GM23338 (cell line): Measurements from ENCODE around the gene FHL1. TPM values are rescaled to one million over a fixed set of nuclear protein-coding genes. Genes with fewer than 3 reads are reported as not detected.

Source experiments
- ATAC-seq: fragments of 200-7000 bp; cut with Tn5 transposase; 3 replicates; pipeline ENCODE4 v1.9.1; 2020
- DNase-seq: peaks from one replicate; pipeline ENCODE4 v3.0.0-alpha.2; 2015; ENCODE audit warnings: low spot score
- H2AFZ ChIP-seq: fragments of 200-600 bp; sonication (generic); 2 replicates; pipeline ENCODE4 v1.8.0; 2016; ENCODE audit warnings: antibody characterized with exemption, mild to moderate bottlenecking, moderate library complexity
- H3F3A ChIP-seq: fragments of 200-600 bp; sonication (generic); replicated peaks from 2 replicates; pipeline ENCODE4 v1.8.0; 2017; ENCODE audit warnings: antibody characterized with exemption, mixed run types, low read depth
- H3K27ac ChIP-seq: fragments of 200-600 bp; sonication (generic); 2 replicates; pipeline ENCODE4 v1.6.1; 2016; ENCODE audit warnings: low read depth
- H3K27me3 ChIP-seq: fragments of 200-600 bp; sonication (generic); 2 replicates; pipeline ENCODE4 v1.8.0; 2016; ENCODE audit warnings: mild to moderate bottlenecking, mixed run types, moderate library complexity; ENCODE audit not compliant: insufficient read depth
- H3K36me3 ChIP-seq: fragments of 200-600 bp; sonication (generic); 2 replicates; pipeline ENCODE4 v1.8.0; 2016; ENCODE audit warnings: mild to moderate bottlenecking; ENCODE audit not compliant: insufficient read depth
- H3K4me1 ChIP-seq: fragments of 200-600 bp; sonication (generic); 2 replicates; pipeline ENCODE4 v1.8.0; 2016; ENCODE audit warnings: mild to moderate bottlenecking, moderate library complexity; ENCODE audit not compliant: insufficient read depth
- H3K4me2 ChIP-seq: fragments of 200-600 bp; sonication (generic); 2 replicates; pipeline ENCODE4 v1.7.1; 2017; ENCODE audit warnings: mixed run types
- H3K4me3 ChIP-seq: fragments of 200-600 bp; sonication (generic); 2 replicates; pipeline ENCODE4 v1.6.1; 2016; ENCODE audit warnings: mixed run types
- H3K79me2 ChIP-seq: fragments of 200-600 bp; sonication (generic); replicated peaks from 2 replicates; pipeline ENCODE4 v1.8.0; 2017; ENCODE audit warnings: mild to moderate bottlenecking; ENCODE audit not compliant: insufficient read depth
- H3K9me2 ChIP-seq: fragments of 200-600 bp; sonication (generic); 2 replicates; pipeline ENCODE4 v1.8.0; 2017; ENCODE audit not compliant: insufficient read depth
- H4K20me1 ChIP-seq: fragments of 200-600 bp; sonication (generic); replicated peaks from 2 replicates; pipeline ENCODE4 v1.8.0; 2017; ENCODE audit warnings: mild to moderate bottlenecking; ENCODE audit not compliant: insufficient read depth
- H3K27ac Mint-ChIP-seq: 2 replicates; pipeline ENCODE4 v1.8.0; 2020; ENCODE audit warnings: inconsistent platforms, mild to moderate bottlenecking, moderate library complexity, mixed read lengths
- H3K27me3 Mint-ChIP-seq: 3 replicates; pipeline ENCODE4 v1.8.0; 2022; ENCODE audit warnings: low read depth, mild to moderate bottlenecking, moderate library complexity, mixed read lengths, inconsistent platforms; ENCODE audit not compliant: insufficient read depth, poor library complexity
- H3K36me3 Mint-ChIP-seq: 3 replicates; pipeline ENCODE4 v1.8.0; 2021; ENCODE audit warnings: low read depth, mild to moderate bottlenecking, inconsistent platforms, moderate library complexity, mixed read lengths
- H3K4me1 Mint-ChIP-seq: 3 replicates; pipeline ENCODE4 v1.8.0; 2020; ENCODE audit warnings: mild to moderate bottlenecking, inconsistent platforms, mixed read lengths
- H3K4me3 Mint-ChIP-seq: 3 replicates; pipeline ENCODE4 v1.8.0; 2021; ENCODE audit warnings: moderate library complexity, mild to moderate bottlenecking, inconsistent platforms, mixed read lengths
- H3K9me3 Mint-ChIP-seq: 3 replicates; pipeline ENCODE4 v1.8.0; 2020; ENCODE audit warnings: moderate library complexity, mild to moderate bottlenecking, inconsistent platforms, mixed read lengths
- CREB1 ChIP-seq: fragments of 250-450 bp; sonication (Bioruptor Pico); IDR thresholded peaks from 2 replicates; pipeline ENCODE4 v1.5.0; 2020; ENCODE audit warnings: low read depth, mild to moderate bottlenecking, moderate library complexity
- EZH2 ChIP-seq: fragments of 200-600 bp; sonication (generic); IDR thresholded peaks from one replicate; pipeline ENCODE4 v1.8.0; 2017; ENCODE audit warnings: antibody characterized with exemption, mild to moderate bottlenecking, low read depth; ENCODE audit not compliant: unreplicated experiment
- EZH2phosphoT487 ChIP-seq: fragments of 200-600 bp; sonication (generic); IDR thresholded peaks from one replicate; pipeline ENCODE4 v1.8.1; 2018; ENCODE audit warnings: antibody characterized with exemption; ENCODE audit not compliant: unreplicated experiment
- JUNB ChIP-seq: IDR thresholded peaks from one replicate; pipeline ENCODE4 v1.6.1; 2016; ENCODE audit warnings: antibody characterized with exemption; ENCODE audit not compliant: unreplicated experiment
- NANOG ChIP-seq: IDR thresholded peaks from 2 replicates; pipeline ENCODE4 v1.6.1; 2016; ENCODE audit warnings: antibody characterized with exemption, borderline replicate concordance
- POLR2AphosphoS5 ChIP-seq: IDR thresholded peaks from 2 replicates; pipeline ENCODE4 v1.6.1; 2016; ENCODE audit warnings: antibody characterized with exemption, low read depth
- ZNF114 ChIP-seq: fragments of 250-450 bp; sonication (Bioruptor Pico); IDR thresholded peaks from 2 replicates; pipeline ENCODE4 v1.5.0; 2020; ENCODE audit warnings: mild to moderate bottlenecking, moderate library complexity
- ZNF331 ChIP-seq: fragments of 250-450 bp; sonication (Bioruptor Pico); IDR thresholded peaks from 2 replicates; pipeline ENCODE4 v1.5.0; 2020; ENCODE audit warnings: low read depth, mild to moderate bottlenecking, moderate library complexity
- polyA plus RNA-seq: library from polyadenylated mRNA; unstranded; fragments of >200 nt; fragmentation: Nextera tagmentation; extraction: Ambion mirVana; gene quantifications from 2 replicates; pipeline ENCODE4 v1.2.1, GENCODE V29; 2016
- total RNA-seq: library from RNA; depleted of rRNA; stranded (reverse); fragments of >200 nt; shearing (Covaris generic); gene quantifications from 2 replicates; pipeline ENCODE4 v1.2.3, GENCODE V29; 2014
- TF ChIP-seq, protein P1 (sequence below): IDR thresholded peaks from one replicate; pipeline ENCODE4 v1.6.1; 2018; ENCODE audit warnings: antibody characterized with exemption; ENCODE audit not compliant: unreplicated experiment
- TF ChIP-seq, protein P2 (sequence below): fragments of 250-450 bp; sonication (Bioruptor Pico); IDR thresholded peaks from 2 replicates; pipeline ENCODE4 v1.5.0; 2020; ENCODE audit warnings: mild to moderate bottlenecking, moderate library complexity
- TF ChIP-seq, protein P3 (sequence below), 2 experiments: fragments of 200-600 bp in 1 of 2; sonication (generic) in 1 of 2; conservative IDR thresholded peaks; 2 replicates each; pipeline versions ENCODE4 v1.5.1 to v1.6.1; 2016 to 2017; ENCODE audit warnings: antibody characterized with exemption in 2 of 2, low read depth in 2 of 2, mild to moderate bottlenecking in 2 of 2, moderate library complexity in 1 of 2

Gene FHL1
- total and polyA plus RNA-seq, 2 experiments from 2014 or later = 47.9 to 60.4 TPM

DNA sequence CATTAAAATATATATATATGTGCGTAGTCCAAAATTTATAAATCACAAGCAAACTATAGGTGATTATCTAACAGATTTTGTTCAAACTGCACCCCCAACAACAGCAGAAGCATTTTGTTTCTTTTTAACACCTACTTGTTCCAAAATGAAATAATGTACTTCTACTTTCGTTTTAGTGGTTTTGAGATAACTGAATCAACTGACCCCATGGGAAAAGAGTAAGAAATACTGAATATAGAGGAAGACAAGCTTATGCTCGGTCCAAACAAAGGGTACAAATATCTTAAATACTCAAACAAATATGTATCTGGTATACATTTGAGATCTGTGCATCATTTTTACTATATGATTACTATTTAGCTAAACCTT, 81.5 kb downstream of the FHL1 start (continued):
- TF ChIP-seq, protein P1, sequence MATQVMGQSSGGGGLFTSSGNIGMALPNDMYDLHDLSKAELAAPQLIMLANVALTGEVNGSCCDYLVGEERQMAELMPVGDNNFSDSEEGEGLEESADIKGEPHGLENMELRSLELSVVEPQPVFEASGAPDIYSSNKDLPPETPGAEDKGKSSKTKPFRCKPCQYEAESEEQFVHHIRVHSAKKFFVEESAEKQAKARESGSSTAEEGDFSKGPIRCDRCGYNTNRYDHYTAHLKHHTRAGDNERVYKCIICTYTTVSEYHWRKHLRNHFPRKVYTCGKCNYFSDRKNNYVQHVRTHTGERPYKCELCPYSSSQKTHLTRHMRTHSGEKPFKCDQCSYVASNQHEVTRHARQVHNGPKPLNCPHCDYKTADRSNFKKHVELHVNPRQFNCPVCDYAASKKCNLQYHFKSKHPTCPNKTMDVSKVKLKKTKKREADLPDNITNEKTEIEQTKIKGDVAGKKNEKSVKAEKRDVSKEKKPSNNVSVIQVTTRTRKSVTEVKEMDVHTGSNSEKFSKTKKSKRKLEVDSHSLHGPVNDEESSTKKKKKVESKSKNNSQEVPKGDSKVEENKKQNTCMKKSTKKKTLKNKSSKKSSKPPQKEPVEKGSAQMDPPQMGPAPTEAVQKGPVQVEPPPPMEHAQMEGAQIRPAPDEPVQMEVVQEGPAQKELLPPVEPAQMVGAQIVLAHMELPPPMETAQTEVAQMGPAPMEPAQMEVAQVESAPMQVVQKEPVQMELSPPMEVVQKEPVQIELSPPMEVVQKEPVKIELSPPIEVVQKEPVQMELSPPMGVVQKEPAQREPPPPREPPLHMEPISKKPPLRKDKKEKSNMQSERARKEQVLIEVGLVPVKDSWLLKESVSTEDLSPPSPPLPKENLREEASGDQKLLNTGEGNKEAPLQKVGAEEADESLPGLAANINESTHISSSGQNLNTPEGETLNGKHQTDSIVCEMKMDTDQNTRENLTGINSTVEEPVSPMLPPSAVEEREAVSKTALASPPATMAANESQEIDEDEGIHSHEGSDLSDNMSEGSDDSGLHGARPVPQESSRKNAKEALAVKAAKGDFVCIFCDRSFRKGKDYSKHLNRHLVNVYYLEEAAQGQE = no peak
- no peak for TF ChIP-seq POLR2AphosphoS5
- no peak for TF ChIP-seq JUNB
- TF ChIP-seq, protein P2, sequence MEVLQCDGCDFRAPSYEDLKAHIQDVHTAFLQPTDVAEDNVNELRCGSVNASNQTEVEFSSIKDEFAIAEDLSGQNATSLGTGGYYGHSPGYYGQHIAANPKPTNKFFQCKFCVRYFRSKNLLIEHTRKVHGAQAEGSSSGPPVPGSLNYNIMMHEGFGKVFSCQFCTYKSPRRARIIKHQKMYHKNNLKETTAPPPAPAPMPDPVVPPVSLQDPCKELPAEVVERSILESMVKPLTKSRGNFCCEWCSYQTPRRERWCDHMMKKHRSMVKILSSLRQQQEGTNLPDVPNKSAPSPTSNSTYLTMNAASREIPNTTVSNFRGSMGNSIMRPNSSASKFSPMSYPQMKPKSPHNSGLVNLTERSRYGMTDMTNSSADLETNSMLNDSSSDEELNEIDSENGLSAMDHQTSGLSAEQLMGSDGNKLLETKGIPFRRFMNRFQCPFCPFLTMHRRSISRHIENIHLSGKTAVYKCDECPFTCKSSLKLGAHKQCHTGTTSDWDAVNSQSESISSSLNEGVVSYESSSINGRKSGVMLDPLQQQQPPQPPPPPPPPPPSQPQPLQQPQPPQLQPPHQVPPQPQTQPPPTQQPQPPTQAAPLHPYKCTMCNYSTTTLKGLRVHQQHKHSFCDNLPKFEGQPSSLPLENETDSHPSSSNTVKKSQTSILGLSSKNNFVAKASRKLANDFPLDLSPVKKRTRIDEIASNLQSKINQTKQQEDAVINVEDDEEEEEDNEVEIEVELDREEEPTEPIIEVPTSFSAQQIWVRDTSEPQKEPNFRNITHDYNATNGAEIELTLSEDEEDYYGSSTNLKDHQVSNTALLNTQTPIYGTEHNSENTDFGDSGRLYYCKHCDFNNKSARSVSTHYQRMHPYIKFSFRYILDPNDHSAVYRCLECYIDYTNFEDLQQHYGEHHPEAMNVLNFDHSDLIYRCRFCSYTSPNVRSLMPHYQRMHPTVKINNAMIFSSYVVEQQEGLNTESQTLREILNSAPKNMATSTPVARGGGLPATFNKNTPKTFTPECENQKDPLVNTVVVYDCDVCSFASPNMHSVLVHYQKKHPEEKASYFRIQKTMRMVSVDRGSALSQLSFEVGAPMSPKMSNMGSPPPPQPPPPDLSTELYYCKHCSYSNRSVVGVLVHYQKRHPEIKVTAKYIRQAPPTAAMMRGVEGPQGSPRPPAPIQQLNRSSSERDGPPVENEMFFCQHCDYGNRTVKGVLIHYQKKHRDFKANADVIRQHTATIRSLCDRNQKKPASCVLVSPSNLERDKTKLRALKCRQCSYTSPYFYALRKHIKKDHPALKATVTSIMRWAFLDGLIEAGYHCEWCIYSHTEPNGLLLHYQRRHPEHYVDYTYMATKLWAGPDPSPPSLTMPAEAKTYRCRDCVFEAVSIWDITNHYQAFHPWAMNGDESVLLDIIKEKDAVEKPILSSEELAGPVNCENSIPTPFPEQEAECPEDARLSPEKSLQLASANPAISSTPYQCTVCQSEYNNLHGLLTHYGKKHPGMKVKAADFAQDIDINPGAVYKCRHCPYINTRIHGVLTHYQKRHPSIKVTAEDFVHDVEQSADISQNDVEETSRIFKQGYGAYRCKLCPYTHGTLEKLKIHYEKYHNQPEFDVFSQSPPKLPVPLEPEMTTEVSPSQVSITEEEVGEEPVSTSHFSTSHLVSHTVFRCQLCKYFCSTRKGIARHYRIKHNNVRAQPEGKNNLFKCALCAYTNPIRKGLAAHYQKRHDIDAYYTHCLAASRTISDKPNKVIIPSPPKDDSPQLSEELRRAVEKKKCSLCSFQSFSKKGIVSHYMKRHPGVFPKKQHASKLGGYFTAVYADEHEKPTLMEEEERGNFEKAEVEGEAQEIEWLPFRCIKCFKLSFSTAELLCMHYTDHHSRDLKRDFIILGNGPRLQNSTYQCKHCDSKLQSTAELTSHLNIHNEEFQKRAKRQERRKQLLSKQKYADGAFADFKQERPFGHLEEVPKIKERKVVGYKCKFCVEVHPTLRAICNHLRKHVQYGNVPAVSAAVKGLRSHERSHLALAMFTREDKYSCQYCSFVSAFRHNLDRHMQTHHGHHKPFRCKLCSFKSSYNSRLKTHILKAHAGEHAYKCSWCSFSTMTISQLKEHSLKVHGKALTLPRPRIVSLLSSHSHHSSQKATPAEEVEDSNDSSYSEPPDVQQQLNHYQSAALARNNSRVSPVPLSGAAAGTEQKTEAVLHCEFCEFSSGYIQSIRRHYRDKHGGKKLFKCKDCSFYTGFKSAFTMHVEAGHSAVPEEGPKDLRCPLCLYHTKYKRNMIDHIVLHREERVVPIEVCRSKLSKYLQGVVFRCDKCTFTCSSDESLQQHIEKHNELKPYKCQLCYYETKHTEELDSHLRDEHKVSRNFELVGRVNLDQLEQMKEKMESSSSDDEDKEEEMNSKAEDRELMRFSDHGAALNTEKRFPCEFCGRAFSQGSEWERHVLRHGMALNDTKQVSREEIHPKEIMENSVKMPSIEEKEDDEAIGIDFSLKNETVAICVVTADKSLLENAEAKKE (CRISPR knock-in tag) = no peak

DNA sequence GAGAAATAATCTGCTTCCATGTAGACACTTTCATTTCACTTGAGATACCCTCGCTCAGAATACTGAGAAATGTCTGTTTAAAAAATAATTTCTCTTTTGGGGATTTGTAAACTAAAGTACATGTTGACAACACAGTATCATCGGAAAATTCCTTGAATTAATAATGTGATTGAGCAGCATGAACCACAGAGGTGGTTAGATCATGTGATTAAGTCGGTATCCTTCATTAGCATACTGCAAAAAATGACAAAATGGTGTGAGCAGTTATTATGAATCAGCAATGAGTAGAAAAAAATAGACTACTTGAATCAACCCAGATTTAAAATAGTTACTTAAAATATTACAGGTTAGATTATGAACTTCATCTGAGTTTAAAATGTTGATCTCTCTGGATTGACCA, 89.7 kb downstream of the FHL1 start:
- H3K27ac ChIP-seq = no peak overlapping the region
- H3K27me3 Mint-ChIP-seq = no peaks in the 10 kb centered on the region
- H3K27me3 ChIP-seq = no peaks in the 10 kb centered on the region
- no peak overlapping the region for H3K4me3 ChIP-seq
- H3K9me3 Mint-ChIP-seq = no peaks in the 10 kb centered on the region
- H3K4me1 ChIP-seq = no peaks in the 10 kb centered on the region
- H4K20me1 ChIP-seq = no peaks in the 10 kb centered on the region
- no peaks in the 10 kb centered on the region for H3F3A ChIP-seq
- H3K27ac Mint-ChIP-seq = no peak overlapping the region
- no peaks in the 10 kb centered on the region for H3K79me2 ChIP-seq
- H3K4me3 Mint-ChIP-seq = no peak overlapping the region
- H3K9me2 ChIP-seq = no peaks in the 10 kb centered on the region
- no peaks in the 10 kb centered on the region for H3K4me1 Mint-ChIP-seq
- no peak overlapping the region for H3K4me2 ChIP-seq
- ATAC-seq = no peak
- DNase-seq = no peak
- H2AFZ ChIP-seq = no peak overlapping the region
- peaks cover 28% of the 10 kb centered on the region; the same call in 2 of the 3 replicates for H3K36me3 Mint-ChIP-seq
- peaks cover 12% of the 10 kb centered on the region for H3K36me3 ChIP-seq
- TF ChIP-seq, protein P3, sequence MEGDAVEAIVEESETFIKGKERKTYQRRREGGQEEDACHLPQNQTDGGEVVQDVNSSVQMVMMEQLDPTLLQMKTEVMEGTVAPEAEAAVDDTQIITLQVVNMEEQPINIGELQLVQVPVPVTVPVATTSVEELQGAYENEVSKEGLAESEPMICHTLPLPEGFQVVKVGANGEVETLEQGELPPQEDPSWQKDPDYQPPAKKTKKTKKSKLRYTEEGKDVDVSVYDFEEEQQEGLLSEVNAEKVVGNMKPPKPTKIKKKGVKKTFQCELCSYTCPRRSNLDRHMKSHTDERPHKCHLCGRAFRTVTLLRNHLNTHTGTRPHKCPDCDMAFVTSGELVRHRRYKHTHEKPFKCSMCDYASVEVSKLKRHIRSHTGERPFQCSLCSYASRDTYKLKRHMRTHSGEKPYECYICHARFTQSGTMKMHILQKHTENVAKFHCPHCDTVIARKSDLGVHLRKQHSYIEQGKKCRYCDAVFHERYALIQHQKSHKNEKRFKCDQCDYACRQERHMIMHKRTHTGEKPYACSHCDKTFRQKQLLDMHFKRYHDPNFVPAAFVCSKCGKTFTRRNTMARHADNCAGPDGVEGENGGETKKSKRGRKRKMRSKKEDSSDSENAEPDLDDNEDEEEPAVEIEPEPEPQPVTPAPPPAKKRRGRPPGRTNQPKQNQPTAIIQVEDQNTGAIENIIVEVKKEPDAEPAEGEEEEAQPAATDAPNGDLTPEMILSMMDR (conservative IDR thresholded peaks at IDR 0.05; ENCODE audit: low read depth in 2 of 2) = no peak
- TF ChIP-seq NANOG (no peak), CREB1 (CRISPR knock-in tag) (no peak), ZNF331 (CRISPR knock-in tag) (no peak), EZH2phosphoT487 (no peak), ZNF114 (no peak), EZH2 (no peak)
- TF ChIP-seq, protein P1 = no peak
